Umbilical cord (tissue), 2 donors: ENCODE measurements around the gene HCN3. TPM values are rescaled to one million over a fixed set of nuclear protein-coding genes. Genes with fewer than 3 reads are reported as not detected.
"Not testable (repeated sequence)": the region's sequence is repeated elsewhere in the genome, so short reads cannot be mapped to it uniquely, and the experiment has no call there.

Source experiments
- DNase-seq: peaks from one replicate; pipeline ENCODE4 v3.0.0-alpha.2; 2015; ENCODE audit warnings: low spot score
- total RNA-seq: library from RNA; depleted of rRNA; stranded (reverse); fragments of >200 nt; gene quantifications from one replicate; pipeline ENCODE4 v1.2.3, GENCODE V29; 2014; ENCODE audit warnings: low replicate concordance; ENCODE audit not compliant: insufficient read depth

HCN3 gene
- total RNA-seq = 5.1 TPM

DNA sequence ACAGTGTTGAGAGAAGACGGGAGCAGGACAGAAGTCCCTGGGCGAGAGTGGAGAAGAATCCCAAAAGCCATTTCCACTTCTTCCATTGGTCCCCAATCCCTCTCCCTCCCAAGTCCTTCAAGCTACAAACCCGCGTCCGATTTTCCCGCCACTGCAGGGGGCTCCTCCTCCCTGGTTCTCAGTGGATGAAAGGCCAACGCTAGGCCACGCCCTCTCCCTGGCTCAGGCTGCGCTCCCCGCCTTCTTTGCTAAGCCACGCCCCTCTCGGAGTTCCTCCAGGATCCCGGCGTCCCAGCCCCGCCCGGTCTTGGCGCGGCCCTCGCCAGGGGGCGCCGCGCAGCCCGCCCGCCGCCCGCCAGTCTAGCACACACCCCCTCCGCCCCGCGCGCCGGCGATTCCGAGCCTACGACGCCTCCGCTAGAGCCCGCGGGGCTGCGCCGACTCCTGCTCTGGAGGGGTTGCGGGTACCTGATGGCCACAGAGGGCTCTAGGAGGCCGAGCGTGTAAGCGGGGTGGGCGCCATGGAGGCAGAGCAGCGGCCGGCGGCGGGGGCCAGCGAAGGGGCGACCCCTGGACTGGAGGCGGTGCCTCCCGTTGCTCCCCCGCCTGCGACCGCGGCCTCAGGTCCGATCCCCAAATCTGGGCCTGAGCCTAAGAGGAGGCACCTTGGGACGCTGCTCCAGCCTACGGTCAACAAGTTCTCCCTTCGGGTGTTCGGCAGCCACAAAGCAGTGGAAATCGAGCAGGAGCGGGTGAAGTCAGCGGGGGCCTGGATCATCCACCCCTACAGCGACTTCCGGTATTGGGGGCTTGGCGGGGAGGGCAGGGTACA, at the start of gene HCN3:
Gene HCN3 (plus strand): TSS at position 394 of the 832 bp plus-strand sequence. CDS start 128 bp downstream, at position 522.
- peak; percentile 98 for DNase-seq

DNA sequence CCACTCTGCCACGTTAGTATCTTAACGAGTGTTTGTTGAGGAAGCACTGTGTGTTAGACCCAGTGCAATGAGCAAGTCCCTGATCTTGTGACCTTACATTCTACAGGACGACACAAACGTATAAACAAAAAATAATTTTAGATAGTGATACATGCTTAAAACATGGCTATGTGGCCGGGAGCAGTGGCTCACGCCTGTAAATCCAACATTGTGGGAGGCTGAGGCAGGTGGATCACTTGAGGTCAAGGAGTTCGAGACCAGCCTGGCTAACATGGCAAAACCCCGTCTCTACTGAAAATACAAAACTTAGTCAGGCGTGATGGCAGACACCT, 49.2 kb upstream of the HCN3 start:
- DNase-seq = no peak

DNA sequence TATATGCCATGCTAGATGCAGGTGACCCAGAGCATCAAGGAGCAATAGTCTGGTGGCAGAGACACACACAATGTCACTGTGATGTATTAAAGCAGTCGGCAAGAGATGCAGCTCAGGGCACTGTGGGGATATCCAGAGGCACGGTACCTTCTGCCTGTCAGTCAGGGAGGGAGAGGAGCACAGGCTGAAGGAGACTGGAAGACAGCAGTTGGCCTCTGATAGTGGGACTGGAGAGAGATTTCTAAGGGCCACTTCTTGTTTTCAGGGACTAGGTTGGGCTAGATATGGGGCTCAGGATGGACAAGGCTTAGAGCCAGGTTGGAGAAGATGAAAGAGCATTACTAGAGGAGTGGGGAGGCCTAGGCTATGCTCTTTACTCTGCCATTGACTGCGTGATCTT, 46.0 kb upstream of the HCN3 start:
- not testable (repeated sequence) for DNase-seq

DNA sequence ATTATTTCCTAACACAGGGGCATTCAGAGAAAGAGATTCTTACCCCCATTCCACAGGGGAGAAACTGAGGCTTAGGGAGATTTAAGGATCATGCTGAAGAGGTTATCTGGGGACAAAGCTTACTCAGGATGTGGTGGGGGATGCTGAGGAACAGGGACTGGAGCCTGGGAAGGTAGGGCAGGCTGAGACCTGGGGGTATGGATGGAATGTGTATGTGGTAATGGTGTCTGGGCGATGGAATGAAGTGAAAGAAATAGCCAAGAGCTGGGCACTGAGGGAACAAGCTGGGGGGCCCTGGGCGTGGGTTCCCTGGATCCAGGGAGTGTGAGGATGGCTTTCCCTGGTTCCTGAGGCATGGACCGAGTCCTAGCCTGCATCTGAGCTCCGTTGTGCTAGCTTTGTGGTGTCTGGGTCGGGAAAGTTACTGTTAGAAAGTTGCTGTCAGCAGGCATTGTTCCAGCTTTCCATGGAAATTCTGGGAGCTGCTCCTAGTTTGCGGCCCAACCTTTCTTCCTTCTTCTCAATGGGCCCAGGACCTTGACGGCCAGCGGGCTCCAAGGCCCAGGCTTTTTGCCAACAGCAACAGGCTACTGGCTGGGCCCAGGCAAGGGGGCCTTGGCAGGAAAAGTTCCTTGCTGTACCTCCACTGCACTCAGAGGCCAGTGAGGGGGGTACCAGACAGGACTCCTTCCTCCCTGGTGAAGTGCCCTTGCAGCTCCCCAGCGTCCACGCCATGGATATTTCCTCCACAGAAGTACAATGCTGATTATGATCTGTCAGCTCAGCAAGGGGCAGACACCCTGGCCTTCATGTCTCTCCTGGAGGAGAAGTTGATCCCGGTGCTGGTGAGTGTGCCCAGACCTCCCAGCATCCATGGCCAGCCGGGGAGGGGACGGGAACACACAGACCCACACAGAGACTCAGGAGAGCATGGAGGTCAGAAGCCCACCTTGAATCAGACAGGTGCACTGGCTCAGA, 45.0 kb upstream of the HCN3 start:
- peak; percentile 68 for DNase-seq

DNA sequence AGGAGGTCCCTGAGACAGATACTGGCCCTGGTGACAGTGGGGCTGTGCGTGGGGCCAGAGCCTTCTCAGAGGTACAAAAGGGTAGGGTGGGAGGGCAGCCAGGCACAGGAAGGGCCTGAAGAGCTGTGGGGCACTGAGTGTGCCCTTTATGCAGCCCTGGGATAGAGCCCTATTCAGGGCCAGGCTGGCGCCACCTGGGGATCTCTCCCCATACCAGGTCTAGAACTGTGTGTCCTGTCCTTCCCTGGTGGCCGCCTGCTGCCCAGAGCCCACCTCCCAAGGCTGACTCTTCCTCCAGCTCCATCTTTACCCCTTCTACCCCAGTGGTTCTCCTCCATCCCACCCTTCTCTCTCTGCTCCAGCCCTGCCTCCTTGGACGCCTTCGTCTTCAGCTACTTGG, 43.8 kb upstream of the HCN3 start:
- not testable (repeated sequence) for DNase-seq

DNA sequence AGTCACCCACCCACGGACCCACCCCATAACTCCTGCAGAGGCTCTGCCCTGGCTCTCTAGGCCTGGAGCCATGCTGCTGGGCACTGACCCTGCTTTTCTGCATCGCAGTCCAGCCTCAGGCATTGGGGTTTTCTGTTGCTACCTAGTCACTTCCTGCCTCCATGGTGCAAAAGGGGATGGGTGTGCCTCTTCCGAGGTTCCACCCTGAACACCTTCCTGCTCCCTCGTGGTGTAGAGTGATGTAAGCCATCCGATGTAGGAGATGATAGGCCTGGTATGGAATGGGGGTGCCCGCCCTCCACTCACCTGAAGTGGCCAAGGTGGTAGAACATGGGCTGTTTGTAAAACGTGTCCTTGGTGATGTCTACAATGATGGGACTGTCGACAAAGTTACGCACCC, 41.9 kb upstream of the HCN3 start:
- DNase-seq = not testable (repeated sequence)

DNA sequence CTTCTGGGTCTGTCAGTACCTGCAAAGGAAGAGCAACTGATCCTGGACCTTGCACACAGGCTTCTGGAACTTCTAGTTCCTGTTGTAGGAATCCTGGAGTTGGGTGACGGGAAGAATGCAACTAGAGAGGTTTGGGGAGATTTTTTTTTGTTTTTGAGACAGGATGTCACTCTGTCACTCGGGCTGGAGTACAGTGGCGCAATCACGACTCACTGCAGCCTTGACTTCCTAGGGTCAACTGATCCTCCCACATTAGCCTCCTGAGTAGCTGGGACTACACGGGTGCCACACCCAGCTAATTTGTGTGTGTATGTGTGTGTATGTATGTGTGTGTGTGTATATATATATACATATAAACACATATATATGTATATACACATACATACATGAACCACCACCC, 40.8 kb upstream of the HCN3 start:
- no peak for DNase-seq

DNA sequence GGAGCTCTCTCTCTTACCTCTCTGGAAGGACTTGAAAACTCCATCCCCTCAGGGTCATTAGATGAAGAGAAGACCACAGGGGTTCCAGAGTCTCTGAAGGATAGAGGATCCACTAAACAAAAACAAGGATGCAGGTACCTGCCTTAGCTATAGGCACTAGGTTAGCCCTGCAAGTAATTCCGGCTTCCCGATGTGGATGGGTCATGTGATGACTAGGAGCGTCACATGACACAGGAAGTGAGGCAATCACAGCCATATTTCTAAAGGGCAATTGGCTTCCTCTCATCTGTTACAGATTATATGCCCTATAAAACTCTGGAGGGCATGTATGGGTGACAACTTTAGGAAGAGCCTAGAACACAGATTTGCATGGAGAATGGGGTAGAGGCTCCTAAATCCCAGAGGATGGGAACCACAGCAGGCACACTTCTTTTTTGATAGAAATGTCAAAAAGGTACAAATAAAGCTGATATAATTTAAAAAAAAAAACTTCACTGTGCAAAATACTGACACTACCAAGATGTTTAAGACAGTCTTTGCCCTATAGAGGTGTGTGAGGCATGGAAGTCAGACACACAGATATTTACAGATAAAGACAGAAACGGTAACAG, 36.1 kb upstream of the HCN3 start:
- DNase-seq = peak; percentile 92

DNA sequence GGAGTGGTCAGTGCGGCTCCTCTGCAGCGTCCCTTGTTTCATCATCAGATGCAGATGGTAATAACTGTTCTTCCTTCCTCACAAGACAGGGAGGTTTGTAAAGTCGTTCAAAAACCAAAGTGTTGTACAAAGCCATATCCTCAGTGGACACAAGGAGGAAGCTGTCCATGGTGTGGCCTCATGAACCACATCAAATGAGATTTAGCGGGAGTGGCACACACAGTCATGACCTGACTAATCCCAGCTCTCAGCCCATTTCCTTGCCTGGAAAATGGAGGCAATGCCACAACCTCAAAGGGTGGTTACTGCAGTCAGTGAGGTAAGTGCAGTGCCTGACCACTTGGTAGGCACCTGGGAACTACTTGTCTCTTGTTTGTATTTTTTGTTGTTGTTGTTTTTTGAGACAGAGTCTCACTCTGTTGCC, 35.4 kb upstream of the HCN3 start:
- no peak for DNase-seq

DNA sequence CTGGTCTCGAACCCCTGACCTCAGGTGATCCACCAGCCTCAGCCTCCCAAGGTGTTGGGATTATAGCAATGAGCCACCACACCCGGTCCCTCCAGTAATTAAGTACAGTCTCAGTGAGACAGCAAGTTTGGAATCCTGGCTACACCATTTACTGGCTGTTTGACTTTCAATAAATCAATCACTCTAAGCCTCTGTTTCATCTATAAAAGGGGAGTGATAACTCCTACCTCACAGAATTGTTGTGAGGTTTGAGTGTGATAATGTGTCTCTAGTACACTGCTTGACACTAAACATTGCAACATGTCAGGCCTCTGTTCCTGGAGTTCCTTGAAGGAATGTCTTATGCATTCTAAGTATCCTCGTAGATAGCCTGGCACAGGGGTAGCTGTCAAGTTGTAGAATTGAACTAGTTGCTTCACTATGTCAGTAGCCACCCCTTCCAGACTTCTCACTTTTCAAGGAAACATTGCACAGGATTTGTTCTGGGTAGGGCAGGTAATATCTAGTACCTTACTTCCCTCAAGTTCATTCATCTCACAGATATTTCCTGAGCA, 34.4 kb upstream of the HCN3 start:
- no peak for DNase-seq

DNA sequence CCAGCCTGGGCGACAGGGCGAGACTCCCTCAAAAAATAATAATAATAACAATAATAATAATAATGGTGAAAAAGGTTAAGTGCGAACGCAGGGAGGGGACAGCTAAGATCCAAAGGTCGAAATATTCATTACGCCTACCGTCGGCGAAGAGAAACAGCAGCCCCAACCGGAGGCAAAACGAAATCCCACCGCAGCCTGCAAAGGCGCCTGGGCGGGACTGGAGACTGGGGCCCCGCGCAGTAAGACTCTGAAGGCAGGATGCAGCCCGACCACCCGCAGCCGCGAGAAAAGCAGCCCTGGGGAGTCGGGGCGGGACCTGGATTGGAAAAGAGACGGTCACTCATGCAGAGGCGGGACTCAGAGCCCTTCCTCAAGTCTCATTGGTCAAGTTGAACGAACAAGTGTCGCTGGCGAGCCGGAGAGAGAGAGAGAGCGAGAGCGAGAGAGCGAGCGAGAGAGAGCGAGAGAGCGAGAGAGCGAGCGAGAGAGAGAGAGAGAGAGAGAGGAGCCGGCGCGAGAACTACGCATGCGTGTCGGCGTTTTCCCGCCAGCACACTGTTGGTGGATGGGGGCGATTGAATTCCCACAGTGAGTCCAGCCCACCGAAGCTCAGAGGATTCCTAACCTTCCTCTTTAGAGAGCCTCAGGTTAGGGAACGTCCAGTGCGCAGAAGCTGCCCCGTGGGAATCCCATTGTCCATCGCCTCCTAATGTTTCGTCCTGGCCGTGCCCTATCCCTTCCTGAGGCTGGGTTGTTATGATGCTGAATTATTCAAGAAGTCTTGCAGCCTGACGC, 32.7 kb upstream of the HCN3 start:
- DNase-seq = peak; percentile 100

DNA sequence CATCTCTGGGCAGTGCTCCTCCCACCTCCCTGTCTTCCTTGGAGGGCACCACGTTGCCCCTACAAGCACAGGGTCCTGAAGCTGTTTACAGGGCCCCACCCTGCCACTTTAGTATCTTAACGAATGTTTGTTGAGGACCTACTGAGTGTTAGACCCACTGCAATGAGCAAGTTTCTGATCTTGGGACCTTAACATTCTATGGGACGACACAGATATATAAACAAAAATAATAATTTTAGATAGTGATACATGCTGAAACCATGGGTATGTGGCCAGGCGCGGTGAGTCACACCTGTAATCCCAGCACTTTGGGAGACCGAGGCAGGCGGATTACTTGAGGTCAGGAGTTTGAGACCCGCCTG, 32.1 kb upstream of the HCN3 start:
- DNase-seq = no peak

DNA sequence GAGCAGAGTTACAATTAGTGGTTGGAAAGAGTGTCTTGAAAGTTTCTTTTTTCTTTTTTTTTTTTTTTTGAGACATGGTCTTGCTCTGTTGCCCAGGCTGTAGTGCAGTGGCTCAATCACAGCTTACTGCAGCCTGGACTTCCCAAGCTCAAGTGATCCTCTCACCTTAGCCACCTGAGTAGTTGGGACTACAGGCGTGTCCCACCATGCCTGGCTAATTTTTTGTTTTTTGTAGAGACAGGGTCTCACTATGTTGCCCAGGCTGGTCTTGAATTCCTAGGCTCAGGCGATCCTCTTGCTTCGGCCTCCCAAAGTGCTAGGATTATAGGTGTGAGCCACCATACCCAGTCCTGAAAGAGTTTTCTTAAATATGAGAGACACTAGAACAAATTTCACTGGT, 30.5 kb upstream of the HCN3 start:
- not testable (repeated sequence) for DNase-seq

DNA sequence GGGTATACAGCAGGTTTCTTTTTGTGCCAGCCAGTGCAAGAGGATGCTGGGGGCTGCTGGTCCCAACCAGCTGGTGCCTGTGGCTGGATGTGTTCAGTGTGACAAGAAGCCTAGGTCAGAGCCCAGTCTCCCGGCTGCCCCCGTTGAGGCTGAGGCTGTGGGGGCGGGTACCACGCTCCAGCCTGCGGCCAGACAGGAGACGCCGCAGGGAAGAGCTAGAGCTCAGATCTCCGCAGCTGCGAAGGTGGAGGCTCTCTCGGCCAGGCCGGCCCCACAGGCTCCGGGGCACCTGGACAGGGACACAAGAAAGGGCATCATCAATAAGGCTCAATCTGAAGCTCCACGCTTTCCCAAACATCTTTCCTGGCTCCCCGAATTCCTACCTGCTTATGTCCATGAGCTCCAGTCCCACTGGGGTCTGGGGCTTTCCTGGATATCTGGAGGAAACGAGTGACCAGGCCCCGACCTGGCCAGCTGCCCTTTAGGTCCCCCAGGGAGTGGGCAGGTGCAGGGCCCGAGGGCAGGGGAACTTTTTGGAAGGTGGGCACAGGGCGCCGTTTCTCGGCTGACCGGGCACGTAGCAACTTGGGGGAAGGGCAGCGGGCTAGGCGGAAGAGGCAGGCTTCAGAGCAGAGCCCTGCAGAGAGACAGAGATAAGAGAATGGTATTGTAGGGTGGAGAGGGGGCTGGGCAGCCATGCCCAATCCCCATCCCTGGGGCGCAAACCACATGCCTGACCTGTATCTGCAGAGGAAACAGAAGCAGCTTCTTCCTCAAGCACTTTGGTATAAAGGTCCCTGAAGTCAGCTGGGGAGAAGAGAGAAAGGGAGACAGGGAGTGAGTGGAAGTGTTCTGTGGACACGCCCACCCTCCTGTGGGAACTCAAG, 29.4 kb upstream of the HCN3 start:
- DNase-seq = no peak

DNA sequence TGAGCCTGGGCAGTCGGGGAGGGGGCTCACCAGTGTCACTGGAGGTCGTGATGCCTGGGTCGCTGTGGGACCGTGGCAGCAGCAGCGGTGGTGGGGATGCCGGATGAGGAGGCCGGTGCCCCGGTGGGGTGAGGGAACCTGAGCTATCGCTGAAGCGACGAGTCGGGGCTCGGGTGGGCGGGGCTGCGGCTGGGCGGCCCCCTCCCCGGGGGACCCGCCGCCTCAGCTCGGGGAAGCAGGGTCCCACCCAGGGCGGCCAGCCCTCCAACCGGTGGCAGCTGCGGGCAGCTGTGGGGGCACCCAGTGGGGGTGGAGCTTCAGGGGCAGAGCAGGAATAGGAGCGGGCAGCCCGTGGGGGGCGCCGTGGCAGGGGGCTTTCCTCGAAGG, 27.0 kb upstream of the HCN3 start:
- DNase-seq = no peak

DNA sequence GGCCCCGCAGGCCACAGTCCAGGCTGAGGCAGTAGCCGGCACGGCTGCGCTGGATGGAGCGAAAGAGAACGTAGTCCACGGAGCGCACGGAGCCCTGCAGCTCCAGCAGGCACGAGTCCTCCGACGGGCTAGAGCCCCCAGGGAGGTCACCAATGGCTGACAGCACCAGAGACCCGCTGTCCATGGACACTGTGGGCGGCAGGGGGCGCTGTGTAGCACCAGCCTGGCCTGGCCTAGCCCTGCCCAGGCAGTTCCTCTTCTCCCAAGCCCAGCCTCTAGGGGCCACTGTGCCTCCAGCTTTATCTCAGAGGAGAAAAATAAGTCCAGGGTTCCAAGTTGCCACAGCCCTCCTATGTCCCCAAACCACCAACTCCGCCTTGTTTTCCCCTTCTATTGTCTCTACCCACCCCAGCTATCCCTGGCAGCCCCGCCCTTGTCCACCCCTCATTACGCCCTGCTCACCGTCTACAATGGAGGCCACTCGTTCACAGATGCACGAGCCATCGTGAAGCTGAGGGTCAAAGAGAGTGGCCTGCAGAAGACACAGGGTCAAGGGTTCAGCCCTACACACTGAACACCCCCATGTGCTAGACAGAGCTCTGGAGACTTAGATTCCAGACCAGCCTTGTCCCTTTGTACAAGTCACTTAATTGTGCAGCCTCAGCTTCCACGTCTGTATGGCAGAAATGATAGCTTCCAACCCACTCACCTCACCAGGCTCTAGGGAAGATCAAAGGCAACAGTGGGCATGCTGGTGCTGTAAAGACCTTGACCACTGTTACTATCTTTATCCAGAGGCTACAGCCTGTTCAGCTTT, 26.4 kb upstream of the HCN3 start:
- DNase-seq = peak; percentile 94

DNA sequence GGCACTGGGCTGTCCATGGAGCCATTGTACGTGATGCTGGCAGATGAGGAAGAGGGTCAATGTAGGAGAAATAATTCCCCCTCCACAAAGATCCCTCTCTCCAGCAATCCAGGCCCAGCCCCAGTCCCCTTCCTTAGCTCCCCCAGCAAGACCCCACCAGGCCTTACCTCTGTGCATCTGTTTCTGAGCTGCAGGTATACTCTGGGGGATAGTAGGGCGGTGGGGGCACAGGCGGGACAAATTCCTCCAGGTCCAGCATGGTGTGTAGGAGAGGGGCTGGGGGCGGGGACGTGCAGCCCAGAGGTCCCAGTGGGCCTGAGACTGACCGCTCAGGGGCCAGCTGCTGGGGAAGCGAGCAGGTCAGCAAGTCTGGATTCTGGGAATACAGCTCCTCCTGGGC, 25.7 kb upstream of the HCN3 start:
- DNase-seq = no peak

DNA sequence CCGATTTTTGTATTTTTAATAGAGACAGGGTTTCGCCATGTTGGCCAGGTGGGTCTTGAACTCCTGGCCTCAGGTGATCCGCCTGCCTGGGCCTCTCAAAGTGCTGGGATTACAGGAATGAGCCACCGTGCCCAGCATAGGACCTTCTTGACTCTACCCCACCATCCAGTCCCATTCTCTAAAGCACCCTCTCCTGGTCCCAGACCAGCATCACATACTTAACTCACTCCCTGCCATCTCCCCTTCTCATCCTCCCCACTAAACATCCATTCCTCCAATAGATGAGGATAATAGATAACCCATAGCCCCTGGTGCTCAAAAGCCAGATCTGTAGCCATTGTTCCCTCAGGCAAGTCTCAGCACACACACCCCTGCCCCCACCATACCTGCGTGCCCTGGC, 24.1 kb upstream of the HCN3 start:
- no peak for DNase-seq

DNA sequence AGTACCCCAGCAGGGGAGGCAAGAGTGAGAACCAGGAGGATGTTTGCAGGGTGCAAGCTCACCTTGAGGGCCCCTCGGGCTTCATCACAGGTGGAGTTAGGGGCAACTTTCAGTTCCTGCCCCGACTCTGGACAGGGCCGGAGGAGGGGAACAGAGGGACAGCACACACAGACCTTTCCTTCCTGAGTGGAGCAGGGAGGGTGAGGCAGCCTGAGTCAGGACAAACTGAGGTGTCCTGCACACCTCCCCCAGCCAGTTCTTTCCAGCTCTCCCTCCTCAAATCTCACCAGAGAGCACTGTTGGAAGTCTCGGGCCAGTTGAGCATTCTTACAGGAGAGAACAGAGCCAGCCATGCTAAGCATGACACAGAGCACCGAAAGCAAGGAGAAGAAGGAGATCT, 23.5 kb upstream of the HCN3 start:
- DNase-seq = no peak
